D721Med (cell line): ENCODE results near the gene PKDREJ.

ENCODE experiments used
- DNase-seq: peaks from one replicate; pipeline ENCODE4 v3.0.0; 2011; ENCODE audit warnings: low spot score; ENCODE audit not compliant: insufficient read length
- FAIRE-seq: peaks from 2 replicates; lab custom pipeline; 2011; peaks lifted over from hg19 to GRCh38; lab: Jason Lieb, UNC
- TF ChIP-seq, protein P1 (sequence below): IDR thresholded peaks from 2 replicates; pipeline ENCODE4 v1.5.1; 2012; ENCODE audit warnings: mild to moderate bottlenecking, control low read depth; ENCODE audit not compliant: insufficient read depth; ENCODE audit errors: missing control alignments

PKDREJ gene

DNA sequence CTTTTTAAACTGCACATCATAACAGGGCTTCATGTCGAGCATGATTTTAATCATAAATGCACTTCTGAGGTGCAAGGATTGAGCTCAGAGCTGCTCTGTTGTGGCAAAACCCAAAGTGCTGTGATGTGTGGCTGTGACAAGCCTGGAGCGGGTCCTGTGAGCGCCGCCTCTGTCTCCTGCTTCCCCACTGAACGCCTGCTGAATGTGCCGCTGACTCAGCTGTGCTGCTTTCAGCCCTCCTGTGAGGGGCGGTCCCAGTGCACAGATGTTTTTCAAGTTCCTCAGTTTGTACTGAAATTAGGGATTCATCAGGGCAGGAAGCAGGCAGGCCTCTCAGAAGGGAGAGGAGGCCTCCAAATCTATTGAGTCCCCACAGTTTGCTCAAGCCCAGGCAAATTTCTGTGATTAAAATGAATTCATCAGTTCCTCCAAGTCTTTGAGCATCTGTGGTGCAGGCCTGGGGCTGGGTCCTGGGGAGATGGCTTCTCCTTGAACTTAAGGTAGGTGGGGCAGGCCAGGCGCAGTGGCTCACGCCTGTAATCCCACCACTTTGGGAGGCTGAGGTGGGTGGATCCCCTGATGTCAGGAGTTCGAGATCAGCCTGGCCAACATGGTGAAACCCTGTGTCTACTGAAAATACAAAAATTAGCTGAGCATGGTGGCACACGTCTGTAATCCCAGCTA, 30.6 kb upstream of the PKDREJ start:
- TF ChIP-seq, protein P1, sequence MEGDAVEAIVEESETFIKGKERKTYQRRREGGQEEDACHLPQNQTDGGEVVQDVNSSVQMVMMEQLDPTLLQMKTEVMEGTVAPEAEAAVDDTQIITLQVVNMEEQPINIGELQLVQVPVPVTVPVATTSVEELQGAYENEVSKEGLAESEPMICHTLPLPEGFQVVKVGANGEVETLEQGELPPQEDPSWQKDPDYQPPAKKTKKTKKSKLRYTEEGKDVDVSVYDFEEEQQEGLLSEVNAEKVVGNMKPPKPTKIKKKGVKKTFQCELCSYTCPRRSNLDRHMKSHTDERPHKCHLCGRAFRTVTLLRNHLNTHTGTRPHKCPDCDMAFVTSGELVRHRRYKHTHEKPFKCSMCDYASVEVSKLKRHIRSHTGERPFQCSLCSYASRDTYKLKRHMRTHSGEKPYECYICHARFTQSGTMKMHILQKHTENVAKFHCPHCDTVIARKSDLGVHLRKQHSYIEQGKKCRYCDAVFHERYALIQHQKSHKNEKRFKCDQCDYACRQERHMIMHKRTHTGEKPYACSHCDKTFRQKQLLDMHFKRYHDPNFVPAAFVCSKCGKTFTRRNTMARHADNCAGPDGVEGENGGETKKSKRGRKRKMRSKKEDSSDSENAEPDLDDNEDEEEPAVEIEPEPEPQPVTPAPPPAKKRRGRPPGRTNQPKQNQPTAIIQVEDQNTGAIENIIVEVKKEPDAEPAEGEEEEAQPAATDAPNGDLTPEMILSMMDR = no peak
- no peak for FAIRE-seq
- DNase-seq = no peak

DNA sequence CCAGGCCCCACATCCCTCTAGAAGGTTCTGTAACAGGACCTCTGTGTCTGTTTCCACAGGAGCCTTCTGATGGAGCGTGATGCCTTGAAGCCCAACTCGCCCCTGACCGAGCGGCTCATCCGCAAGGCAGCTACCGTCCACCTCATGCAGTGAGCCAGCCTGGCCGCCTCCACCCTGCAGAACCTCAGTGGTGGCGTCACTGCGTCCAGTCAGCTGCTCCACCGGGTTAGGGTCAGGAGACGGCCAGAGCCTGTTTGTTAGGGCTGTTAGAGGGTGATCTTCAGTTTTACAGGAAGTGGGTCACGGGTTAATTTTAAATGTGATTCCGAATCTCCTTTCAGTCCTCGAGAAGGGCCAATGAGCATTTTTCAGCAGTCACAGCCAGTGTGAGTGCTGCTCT, 29.6 kb upstream of the PKDREJ start:
- DNase-seq (no peak), FAIRE-seq (no peak)
- TF ChIP-seq, protein P1 = no peak

DNA sequence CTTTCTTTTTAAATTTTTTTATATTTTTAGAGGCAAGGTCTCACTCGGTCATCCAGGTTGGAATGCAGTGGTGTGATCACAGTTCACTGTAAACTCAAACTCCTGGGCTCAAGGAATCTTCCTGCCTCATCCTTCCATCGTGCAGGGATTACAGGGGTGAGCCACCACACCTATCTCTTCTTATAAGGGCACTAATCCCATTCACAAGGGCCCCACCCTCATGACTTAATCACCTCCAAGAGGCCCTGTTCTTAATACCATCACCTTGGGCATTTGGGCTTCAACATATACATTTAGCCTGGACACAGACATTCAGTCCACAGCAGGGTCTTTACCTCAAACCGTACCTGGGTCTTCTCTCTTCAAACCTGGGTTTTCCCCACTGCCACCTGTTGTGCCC, 29.0 kb upstream of the PKDREJ start:
- no peak for DNase-seq
- no peak for FAIRE-seq
- TF ChIP-seq, protein P1 = no peak

DNA sequence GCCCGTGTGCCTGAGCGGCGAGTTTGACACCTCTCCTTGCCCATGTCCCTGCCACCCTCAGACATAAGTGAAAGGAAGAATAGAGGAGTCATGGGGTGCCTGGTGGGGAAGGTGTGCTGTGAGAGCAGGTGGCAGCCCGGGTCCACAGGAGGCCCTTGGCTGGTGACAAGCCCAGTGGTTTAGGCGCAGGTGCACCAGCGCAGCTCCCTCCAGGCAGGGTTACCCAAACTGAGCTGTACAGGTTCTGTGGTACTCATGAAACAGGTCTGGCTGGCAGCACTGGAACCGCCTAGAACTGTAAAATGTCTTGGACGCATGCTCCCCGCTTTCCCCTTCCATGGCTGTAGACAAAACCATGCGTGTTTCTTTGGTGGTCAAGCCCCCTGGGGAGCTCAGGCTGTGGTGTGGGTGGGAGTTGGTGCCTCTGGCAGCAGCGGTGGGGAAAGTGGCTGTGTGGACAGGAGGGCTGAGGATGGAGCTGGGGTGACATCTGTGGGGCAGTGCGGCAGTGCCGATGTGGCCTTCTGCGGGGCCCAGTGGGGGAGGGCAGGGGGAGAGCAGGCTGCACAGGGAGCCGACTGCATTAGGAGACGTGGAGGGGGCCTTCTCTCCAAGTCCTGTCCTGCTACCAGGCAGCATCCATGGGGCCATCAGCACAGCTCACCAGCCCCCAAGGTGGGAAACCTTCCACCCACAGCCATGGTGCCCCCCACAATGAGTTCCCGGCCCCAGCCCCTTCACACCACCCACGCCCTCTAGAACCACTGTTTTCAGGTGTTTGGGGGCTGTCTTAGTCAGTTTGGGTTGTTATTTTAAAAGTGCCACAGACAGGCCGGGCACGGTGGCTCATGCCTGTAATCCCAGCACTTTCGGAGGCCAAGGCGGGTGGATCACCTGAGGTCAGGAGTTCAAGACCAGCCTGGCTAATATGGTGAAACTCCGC, 28.0 kb upstream of the PKDREJ start:
- FAIRE-seq = no peak
- no peak for DNase-seq
- TF ChIP-seq, protein P1 = no peak

DNA sequence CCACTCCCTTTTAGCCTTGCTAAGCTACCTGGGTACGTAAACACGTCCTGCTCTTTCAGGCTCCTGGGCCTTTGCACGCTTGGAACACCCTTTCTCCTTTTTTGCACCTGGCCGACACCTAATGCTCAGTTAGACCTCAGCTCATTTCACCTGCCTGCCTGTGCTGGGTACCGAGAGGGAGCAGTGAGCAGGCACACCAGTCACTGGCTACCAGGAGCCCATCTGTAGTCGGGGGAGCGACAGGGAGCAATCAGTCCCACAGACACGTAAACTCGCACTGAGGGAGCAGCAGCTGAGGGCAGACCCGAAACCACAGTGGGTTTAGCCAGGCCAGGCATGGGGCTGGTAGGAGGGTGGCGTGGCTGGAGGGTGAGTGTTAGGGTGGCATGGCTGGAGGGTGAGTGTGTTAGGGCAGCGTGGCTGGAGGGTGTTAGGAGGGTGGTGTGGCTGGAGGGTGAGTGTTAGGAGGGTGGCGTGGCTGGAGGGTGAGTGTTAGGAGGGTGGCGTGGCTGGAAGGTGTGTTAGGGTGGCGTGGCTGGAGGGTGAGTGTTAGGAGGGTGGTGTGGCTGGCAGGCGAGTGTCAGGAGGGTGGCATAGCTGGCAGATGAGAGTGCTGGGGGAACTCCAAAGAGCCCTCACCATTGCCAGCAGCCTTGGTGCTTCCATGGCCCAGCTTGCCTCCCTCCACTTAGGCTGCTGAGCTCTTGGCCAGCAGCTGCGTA, 27.1 kb upstream of the PKDREJ start:
- TF ChIP-seq, protein P1 = no peak
- FAIRE-seq (no peak), DNase-seq (no peak)

DNA sequence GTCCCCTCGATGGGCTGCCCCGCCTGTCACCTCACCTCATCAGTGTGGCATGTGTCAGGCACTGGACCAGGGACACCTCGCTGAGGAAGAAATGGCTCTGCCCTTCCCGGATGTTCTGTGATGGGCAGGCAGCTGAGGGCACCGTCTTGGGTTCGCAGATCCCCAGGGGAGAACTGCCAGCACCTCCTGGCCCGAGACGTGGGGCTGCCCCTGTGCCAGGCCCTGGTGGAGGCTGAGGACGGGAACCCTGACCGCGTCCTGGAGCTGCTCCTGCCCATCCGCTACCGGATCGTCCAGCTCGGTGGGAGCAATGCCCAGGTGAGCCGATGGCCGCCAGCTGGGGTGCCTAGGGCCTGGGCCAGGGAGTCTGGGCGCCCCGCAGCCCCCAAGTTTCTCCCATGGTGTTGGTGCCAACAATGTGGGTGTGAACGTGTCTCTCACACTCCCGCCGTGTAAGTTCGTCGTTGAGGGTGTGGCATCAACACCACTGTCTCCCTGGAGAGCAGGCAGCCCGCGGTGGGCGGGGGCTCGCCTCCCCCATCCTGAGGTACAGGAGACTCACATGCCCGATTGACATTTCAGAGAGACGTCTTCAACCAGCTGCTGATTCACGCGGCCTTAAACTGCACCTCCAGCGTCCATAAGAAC, 26.2 kb upstream of the PKDREJ start:
- TF ChIP-seq, protein P1 = no peak
- FAIRE-seq = no peak
- no peak for DNase-seq
